Measurements from ENCODE around the gene NCF4.

NCF4 gene

DNA sequence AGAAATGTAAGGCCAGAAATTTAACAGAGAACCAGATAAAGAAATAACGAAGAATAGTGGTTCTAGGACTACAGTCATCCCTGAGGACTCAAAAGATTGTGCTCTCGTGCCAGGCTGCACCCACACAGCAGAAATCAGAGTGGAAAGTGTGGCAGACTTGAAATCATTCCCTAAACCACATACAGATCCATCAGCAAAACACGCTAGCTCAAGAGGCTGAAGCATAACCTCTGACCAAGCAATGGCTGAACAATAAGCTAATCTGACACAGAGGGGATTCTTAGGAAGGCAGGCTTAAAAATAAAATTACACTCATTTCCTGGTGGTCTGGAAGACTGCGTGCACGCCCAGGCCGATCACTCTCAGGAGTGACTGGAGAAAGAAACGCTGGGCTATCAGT is 19.0 kb downstream of the NCF4 start:
- DNase-seq (ENCODE audit: low read depth) = no peak
- TF ChIP-seq, protein P1, sequence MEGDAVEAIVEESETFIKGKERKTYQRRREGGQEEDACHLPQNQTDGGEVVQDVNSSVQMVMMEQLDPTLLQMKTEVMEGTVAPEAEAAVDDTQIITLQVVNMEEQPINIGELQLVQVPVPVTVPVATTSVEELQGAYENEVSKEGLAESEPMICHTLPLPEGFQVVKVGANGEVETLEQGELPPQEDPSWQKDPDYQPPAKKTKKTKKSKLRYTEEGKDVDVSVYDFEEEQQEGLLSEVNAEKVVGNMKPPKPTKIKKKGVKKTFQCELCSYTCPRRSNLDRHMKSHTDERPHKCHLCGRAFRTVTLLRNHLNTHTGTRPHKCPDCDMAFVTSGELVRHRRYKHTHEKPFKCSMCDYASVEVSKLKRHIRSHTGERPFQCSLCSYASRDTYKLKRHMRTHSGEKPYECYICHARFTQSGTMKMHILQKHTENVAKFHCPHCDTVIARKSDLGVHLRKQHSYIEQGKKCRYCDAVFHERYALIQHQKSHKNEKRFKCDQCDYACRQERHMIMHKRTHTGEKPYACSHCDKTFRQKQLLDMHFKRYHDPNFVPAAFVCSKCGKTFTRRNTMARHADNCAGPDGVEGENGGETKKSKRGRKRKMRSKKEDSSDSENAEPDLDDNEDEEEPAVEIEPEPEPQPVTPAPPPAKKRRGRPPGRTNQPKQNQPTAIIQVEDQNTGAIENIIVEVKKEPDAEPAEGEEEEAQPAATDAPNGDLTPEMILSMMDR (IDR thresholded peaks at IDR 0.05; ENCODE audit: control insufficient read depth, extremely low read depth, insufficient read depth) = no peak
- no peak overlapping the region for H3K4me3 ChIP-seq (ENCODE audit: low read depth, low read length)

DNA sequence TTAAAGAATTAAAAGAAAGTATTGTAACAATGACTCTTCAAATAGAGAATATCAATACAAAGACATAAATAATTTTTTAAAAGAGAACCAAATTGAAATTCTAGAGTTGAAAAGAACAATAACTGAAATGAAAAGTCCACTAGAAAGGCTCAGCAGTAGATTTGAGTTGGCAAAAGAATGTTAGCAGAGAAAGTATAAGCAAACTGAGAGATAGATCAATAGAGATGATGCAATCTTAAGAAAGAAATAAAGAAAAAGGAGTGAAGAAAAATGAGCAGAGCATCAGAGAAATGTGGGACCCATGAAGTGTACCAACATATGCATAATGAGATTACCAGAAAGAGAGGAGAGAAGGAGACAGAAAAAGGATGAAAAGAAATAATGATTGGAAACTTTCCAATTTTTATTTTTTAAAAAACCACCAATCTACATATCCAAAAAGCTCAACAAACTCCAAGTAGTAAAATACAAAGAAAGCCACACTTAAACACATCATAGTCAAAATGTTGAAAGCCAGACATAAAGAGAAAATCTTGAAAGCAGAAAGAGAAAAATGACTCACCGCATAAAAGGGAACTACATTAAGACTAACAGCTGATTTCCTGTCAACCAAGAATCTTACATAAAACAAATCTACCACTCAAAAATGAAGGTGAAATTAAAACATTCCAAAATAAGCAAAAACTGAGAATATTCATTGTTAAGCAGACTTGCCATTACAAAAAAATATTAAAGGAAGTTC is 20.9 kb downstream of the NCF4 start:
- no peak overlapping the region for H3K4me3 ChIP-seq (ENCODE audit: low read depth, low read length)
- DNase-seq (ENCODE audit: low read depth) = no peak
- TF ChIP-seq, protein P1 (IDR thresholded peaks at IDR 0.05; ENCODE audit: control insufficient read depth, extremely low read depth, insufficient read depth) = no peak

DNA sequence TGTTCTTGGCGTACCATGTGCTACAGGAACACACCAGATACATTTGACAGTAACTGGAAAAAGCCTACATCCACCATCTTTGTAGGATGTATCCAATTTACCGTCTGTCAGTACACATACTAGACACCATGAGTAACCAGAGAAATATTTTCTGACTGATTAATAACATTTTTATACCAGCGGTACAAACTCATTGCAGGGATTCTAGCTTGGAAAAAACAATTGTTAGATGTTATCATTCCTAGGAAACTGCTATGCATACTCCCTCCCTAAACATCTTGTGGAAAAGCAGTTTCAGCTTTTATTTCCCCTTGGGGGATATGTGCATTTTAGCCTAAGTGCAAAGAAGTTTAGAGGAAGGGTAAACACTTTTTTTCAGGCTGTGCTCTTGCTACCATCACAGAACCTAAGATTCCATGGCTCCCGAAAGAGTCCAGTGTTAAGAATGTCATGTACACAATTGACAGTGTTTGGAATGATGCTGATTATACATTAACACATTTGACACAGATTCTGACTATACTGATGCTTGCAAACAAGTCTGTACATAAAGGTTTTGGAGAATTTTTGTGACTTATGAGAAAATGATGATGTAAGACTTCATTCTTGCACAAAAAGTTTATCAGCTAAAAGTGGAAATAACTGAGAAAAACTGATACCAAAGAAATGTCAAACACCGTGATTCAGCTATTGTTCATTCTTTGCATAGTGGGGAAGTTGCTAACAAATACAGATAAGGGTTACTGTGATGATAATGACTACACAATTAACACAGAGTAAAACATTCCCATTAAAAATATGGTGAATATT is 23.7 kb downstream of the NCF4 start:
- DNase-seq (ENCODE audit: low read depth) = no peak
- no peak overlapping the region for H3K4me3 ChIP-seq (ENCODE audit: low read depth, low read length)

DNA sequence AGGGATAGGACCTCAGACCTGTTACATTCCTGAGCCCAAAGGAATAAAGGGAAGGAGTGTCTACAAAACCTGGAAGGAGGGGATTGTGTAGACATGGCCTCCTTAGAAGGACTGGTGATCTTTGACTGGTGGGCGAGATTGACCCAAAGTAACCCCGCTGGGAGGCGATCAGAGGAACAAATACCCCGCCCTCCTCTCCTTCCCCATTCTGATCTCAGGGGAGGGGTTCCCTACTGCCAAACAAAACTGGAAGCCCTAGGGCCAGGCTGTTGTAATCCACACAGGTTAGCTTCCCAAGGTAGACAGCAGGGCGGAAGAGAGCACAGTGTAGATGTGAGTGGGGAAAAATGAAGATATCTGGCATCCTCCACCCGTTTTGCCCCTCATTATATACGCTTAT is 24.7 kb downstream of the NCF4 start:
- H3K4me3 ChIP-seq (ENCODE audit: low read depth, low read length) = no peak overlapping the region
- DNase-seq (ENCODE audit: low read depth) = no peak
- TF ChIP-seq, protein P1 (IDR thresholded peaks at IDR 0.05; ENCODE audit: control insufficient read depth, extremely low read depth, insufficient read depth) = no peak

More for the DNA sequence above, 23.7 kb downstream of the NCF4 start:
- TF ChIP-seq, protein P1 (IDR thresholded peaks at IDR 0.05; ENCODE audit: control insufficient read depth, extremely low read depth, insufficient read depth) = no peak

DNA sequence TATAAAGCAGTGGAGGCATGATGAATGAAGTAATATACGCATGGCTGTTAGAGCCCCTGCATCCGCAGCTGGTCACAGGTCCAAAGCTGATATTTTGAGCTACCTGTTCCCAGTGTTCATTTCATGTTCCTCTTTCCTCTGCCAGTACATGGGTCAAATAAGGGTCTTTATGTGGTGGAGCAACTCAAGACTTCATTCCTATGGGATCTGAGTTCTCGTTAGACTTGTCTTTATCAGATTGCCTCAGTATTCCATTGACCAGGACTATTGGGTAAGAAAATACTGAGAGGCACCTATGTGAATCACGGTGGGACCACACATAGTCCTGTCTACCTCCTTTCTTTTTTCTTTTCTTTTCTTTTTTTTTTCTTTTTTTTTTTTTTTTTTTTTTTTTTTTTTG is 25.2 kb downstream of the NCF4 start:
- TF ChIP-seq, protein P1 (IDR thresholded peaks at IDR 0.05; ENCODE audit: control insufficient read depth, extremely low read depth, insufficient read depth) = no peak
- DNase-seq (ENCODE audit: low read depth) = no peak
- H3K4me3 ChIP-seq (ENCODE audit: low read depth, low read length) = no peak overlapping the region

DNA sequence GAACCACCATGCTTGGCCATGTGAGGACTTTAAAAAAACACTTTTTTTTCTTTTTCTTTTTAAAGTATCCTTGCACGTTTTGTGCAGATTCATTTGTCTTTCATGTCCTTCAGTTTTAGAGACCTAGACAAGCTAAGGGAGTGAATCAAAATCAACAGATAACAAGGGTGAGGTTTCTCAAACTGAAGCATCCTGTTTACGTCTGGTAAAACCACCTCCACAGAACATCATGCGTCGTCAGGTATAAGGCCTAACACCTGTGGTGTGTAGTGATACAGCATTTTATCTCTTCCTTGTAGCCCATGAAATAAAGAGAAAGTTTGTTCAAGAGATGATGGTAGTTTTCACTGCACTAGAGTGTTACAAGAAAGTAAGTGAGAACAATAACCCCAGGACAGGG is 26.4 kb downstream of the NCF4 start:
- no peak overlapping the region for H3K4me3 ChIP-seq (ENCODE audit: low read depth, low read length)
- DNase-seq (ENCODE audit: low read depth) = no peak
- TF ChIP-seq, protein P1 (IDR thresholded peaks at IDR 0.05; ENCODE audit: control insufficient read depth, extremely low read depth, insufficient read depth) = no peak

Measured in LNCaP clone FGC (cell line).